Hepatocyte (in vitro differentiated cells): ENCODE data around the gene LRRC49. TPM values are rescaled to one million over a fixed set of nuclear protein-coding genes. Genes with fewer than 3 reads are reported as not detected.

Experiments used
- DNase-seq: peaks from one replicate; pipeline ENCODE4 v3.0.0-alpha.2; 2016; ENCODE audit warnings: low spot score
- H2AFZ ChIP-seq: fragments of 200-600 bp; sonication (generic); 2 replicates; pipeline ENCODE4 v1.6.0; 2016; ENCODE audit warnings: antibody characterized with exemption, mild to moderate bottlenecking
- H3K27ac ChIP-seq: fragments of 200-600 bp; sonication (generic); 2 replicates; pipeline ENCODE4 v1.5.1; 2016; ENCODE audit warnings: mild to moderate bottlenecking
- H3K27me3 ChIP-seq: fragments of 200-600 bp; sonication (generic); 2 replicates; pipeline ENCODE4 v1.6.1; 2016
- H3K36me3 ChIP-seq: fragments of 200-600 bp; sonication (generic); replicated peaks from 2 replicates; pipeline ENCODE4 v1.5.1; 2016; ENCODE audit warnings: low read depth; ENCODE audit not compliant: insufficient read depth
- H3K4me1 ChIP-seq: fragments of 200-600 bp; sonication (generic); 2 replicates; pipeline ENCODE4 v1.5.1; 2016; ENCODE audit warnings: mild to moderate bottlenecking, moderate library complexity; ENCODE audit not compliant: insufficient read depth
- H3K4me2 ChIP-seq: fragments of 200-600 bp; sonication (generic); 2 replicates; pipeline ENCODE4 v1.6.0; 2016
- H3K4me3 ChIP-seq: fragments of 200-600 bp; sonication (generic); 2 replicates; pipeline ENCODE4 v1.5.1; 2016; ENCODE audit warnings: mild to moderate bottlenecking
- H3K79me2 ChIP-seq: fragments of 200-600 bp; sonication (generic); 2 replicates; pipeline ENCODE4 v1.6.0; 2017; ENCODE audit warnings: mild to moderate bottlenecking
- H3K9me2 ChIP-seq: fragments of 200-600 bp; sonication (generic); replicated peaks from 2 replicates; pipeline ENCODE4 v1.6.0; 2017; ENCODE audit warnings: mild to moderate bottlenecking; ENCODE audit not compliant: insufficient read depth
- H3K9me3 ChIP-seq: fragments of 200-600 bp; sonication (generic); 2 replicates; pipeline ENCODE4 v1.5.1; 2016; ENCODE audit warnings: low read depth, mild to moderate bottlenecking
- H4K20me1 ChIP-seq: fragments of 200-600 bp; sonication (generic); 2 replicates; pipeline ENCODE4 v1.6.0; 2016; ENCODE audit warnings: mild to moderate bottlenecking; ENCODE audit not compliant: insufficient read depth, poor library complexity, severe bottlenecking
- CTCF ChIP-seq: fragments of 200-600 bp; sonication (generic); IDR thresholded peaks from 2 replicates; pipeline ENCODE4 v1.5.1; 2016; ENCODE audit warnings: antibody characterized with exemption, mild to moderate bottlenecking; ENCODE audit not compliant: poor library complexity
- EZH2 ChIP-seq: fragments of 200-600 bp; sonication (generic); IDR thresholded peaks from 2 replicates; pipeline ENCODE4 v1.6.1; 2016; ENCODE audit warnings: antibody characterized with exemption, mild to moderate bottlenecking, borderline replicate concordance
- EZH2phosphoT487 ChIP-seq: fragments of 200-600 bp; sonication (generic); IDR thresholded peaks from one replicate; pipeline ENCODE4 v1.6.1; 2018; ENCODE audit warnings: antibody characterized with exemption, mild to moderate bottlenecking, low read depth, moderate library complexity; ENCODE audit not compliant: unreplicated experiment, severe bottlenecking
- whole genome bisulfite sequencing: methylation state at CpG from one replicate; pipeline ENCODE4 v1.1.6; 2016; ENCODE audit warnings: low lambda C conversion rate; ENCODE audit errors: missing lambda C conversion rate; 5-methylcytosine and 5-hydroxymethylcytosine counted together
- polyA plus RNA-seq: library from polyadenylated mRNA; unstranded; fragments of >200 nt; fragmentation: Nextera tagmentation; extraction: Ambion mirVana; gene quantifications from 2 replicates; pipeline ENCODE4 v1.2.1, GENCODE V29; 2016
- total RNA-seq: library from RNA; depleted of rRNA; stranded (reverse); fragments of >200 nt; gene quantifications from 2 replicates; pipeline ENCODE4 v1.2.3, GENCODE V29; 2014

The LRRC49 gene
- total and polyA plus RNA-seq, 2 experiments from 2014 or later, result 1.4 to 11.6 TPM

- 95% methylated on average over 1 of the region's 1 CpG for WGBS
- Histone ChIP-seq H3K4me3 (no peak overlapping the region), H4K20me1 (no peaks in the 10 kb centered on the region), H3K9me3 (no peaks in the 10 kb centered on the region), H3K4me1 (no peaks in the 10 kb centered on the region), H3K79me2 (no peaks in the 10 kb centered on the region), H3K9me2 (no peaks in the 10 kb centered on the region), H3K27me3 (no peaks in the 10 kb centered on the region), H3K36me3 (no peaks in the 10 kb centered on the region), H3K27ac (no peak overlapping the region), H3K4me2 (no peak overlapping the region), H2AFZ (no peak overlapping the region)
- no peak for DNase-seq
- TF ChIP-seq CTCF, result no peak
Measured at GRCh38 chr15:70967646-70968045, 75.0 kb downstream of the LRRC49 start.

GRCh38 chr15:70974004-70974832 lies 81.6 kb downstream of the LRRC49 start:
- Histone ChIP-seq H3K27me3 (no peaks in the 10 kb centered on the region), H3K79me2 (no peaks in the 10 kb centered on the region), H3K9me3 (no peaks in the 10 kb centered on the region), H3K9me2 (no peaks in the 10 kb centered on the region), H3K4me2 (no peak overlapping the region), H4K20me1 (no peaks in the 10 kb centered on the region), H3K36me3 (no peaks in the 10 kb centered on the region), H2AFZ (no peak overlapping the region), H3K4me3 (no peak overlapping the region), H3K27ac (no peak overlapping the region), H3K4me1 (no peaks in the 10 kb centered on the region)
- WGBS, result 68% methylated on average over 5 of the region's 5 CpGs
- DNase-seq, result peak; percentile 44
- TF ChIP-seq EZH2phosphoT487, result no peak
- TF ChIP-seq EZH2, result no peak
- peak; percentile 59 for TF ChIP-seq CTCF

GRCh38 chr15:70976851-70977250 lies 84.2 kb downstream of the LRRC49 start:
- DNase-seq, result no peak
- WGBS, result 88% methylated on average over 2 of the region's 2 CpGs
- Histone ChIP-seq H4K20me1 (no peaks in the 10 kb centered on the region), H3K79me2 (no peaks in the 10 kb centered on the region), H3K36me3 (no peaks in the 10 kb centered on the region), H2AFZ (no peak overlapping the region), H3K27ac (no peak overlapping the region), H3K27me3 (no peaks in the 10 kb centered on the region), H3K4me2 (no peak overlapping the region), H3K4me3 (no peak overlapping the region), H3K4me1 (no peaks in the 10 kb centered on the region), H3K9me3 (no peaks in the 10 kb centered on the region), H3K9me2 (no peaks in the 10 kb centered on the region)
- TF ChIP-seq CTCF, result no peak
- TF ChIP-seq EZH2phosphoT487, result no peak
- TF ChIP-seq EZH2, result no peak
